Memory B cell (primary cell): ENCODE measurements around the gene PDK1.
"Not testable (repeated sequence)": the region's sequence is repeated elsewhere in the genome, so short reads cannot be mapped to it uniquely, and the experiment has no call there.

Source experiments
- ATAC-seq: fragments of 150-1000 bp; cut with Tn5 transposase; 2 replicates; pipeline ENCODE4 v1.10.0; 2021; ENCODE audit warnings: low read depth, mild to moderate bottlenecking, moderate library complexity
- DNase-seq, 2 donors: peaks; one replicate each; pipeline ENCODE4 v3.0.0; 2022; ENCODE audit warnings: low spot score in 2 of 2
- H3K27ac Mint-ChIP-seq: one replicate; pipeline ENCODE4 v1.8.0; 2022; ENCODE audit warnings: mild to moderate bottlenecking, moderate library complexity, mixed read lengths
- H3K27me3 Mint-ChIP-seq: one replicate; pipeline ENCODE4 v1.8.0; 2022; ENCODE audit warnings: mixed read lengths
- H3K36me3 Mint-ChIP-seq: one replicate; pipeline ENCODE4 v1.8.0; 2022; ENCODE audit warnings: mild to moderate bottlenecking, mixed read lengths
- H3K4me1 Mint-ChIP-seq: one replicate; pipeline ENCODE4 v1.8.0; 2022; ENCODE audit warnings: mixed read lengths
- H3K4me3 Mint-ChIP-seq: one replicate; pipeline ENCODE4 v1.8.0; 2022; ENCODE audit warnings: mild to moderate bottlenecking, moderate library complexity, mixed read lengths
- H3K9me3 Mint-ChIP-seq: one replicate; pipeline ENCODE4 v1.8.0; 2022; ENCODE audit warnings: mixed read lengths

PDK1 gene

DNA sequence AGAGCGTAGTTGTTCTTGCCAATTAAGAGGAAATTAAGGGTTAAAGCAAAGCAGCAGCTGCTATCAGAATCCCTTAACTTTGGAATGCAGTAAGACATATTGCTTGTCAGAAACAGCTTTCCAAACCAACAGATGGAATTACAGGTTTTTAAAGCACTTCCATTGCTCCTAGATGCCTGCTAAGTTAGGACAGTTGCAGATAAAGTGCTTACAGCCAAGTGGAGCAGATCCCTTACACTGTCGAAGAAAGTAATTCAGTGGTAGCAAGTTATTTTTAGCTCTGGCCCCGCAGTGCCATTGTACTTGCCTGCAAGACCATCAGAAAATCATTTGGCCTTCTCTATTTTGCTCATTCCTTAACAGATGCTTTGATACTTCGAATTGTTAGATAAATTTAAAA is 5.4 kb downstream of the PDK1 start:
- Mint-ChIP-seq H3K36me3 (peaks cover 13% of the 10 kb centered on the region), H3K27me3 (no peaks in the 10 kb centered on the region), H3K9me3 (no peaks in the 10 kb centered on the region), H3K27ac (no peak overlapping the region), H3K4me1 (peaks cover 11% of the 10 kb centered on the region), H3K4me3 (no peak overlapping the region)
- DNase-seq (no peak), ATAC-seq (no peak)

DNA sequence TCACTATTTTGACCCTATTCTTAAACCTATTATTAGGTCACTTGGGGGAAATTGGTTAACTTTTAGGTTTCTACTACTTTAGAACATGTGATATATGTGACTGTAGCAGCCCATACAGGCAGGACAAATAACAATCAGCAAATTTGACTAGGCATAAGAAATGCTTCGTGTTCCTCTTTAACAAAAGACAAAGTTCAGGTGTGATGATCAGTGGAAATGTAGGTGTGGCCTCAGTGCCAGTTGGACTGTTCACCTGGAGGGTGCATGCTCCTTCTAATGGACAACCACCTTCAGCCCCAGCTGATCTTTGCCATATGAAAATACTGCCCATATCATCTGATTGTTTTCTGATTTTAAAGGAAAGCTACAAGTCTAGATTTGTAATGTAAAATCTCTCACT is 6.4 kb downstream of the PDK1 start:
- DNase-seq (no peak), ATAC-seq (no peak)
- no peaks in the 10 kb centered on the region for H3K9me3 Mint-ChIP-seq
- no peak overlapping the region for H3K4me3 Mint-ChIP-seq
- peaks cover 5% of the 10 kb centered on the region for H3K4me1 Mint-ChIP-seq
- H3K27me3 Mint-ChIP-seq: no peaks in the 10 kb centered on the region
- H3K27ac Mint-ChIP-seq: no peak overlapping the region
- H3K36me3 Mint-ChIP-seq: peaks cover 20% of the 10 kb centered on the region

DNA sequence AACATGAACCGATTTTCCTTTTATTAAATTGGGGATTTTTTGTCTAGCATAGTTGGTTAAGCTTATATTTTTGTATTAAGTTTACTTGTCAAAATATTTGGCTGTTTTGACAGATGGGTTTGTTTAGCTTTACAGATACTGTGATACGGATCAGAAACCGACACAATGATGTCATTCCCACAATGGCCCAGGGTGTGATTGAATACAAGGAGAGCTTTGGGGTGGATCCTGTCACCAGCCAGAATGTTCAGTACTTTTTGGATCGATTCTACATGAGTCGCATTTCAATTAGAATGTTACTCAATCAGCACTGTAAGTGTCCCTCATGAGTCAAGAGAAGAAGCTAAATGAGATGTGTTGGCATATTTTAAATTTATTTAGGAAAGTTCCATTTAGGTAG is 8.5 kb downstream of the PDK1 start:
- no peak for ATAC-seq
- Mint-ChIP-seq H3K27me3 (no peaks in the 10 kb centered on the region), H3K9me3 (no peaks in the 10 kb centered on the region), H3K36me3 (peaks cover 24% of the 10 kb centered on the region), H3K4me3 (no peak overlapping the region), H3K4me1 (no peaks in the 10 kb centered on the region), H3K27ac (no peak overlapping the region)
- no peak for DNase-seq

DNA sequence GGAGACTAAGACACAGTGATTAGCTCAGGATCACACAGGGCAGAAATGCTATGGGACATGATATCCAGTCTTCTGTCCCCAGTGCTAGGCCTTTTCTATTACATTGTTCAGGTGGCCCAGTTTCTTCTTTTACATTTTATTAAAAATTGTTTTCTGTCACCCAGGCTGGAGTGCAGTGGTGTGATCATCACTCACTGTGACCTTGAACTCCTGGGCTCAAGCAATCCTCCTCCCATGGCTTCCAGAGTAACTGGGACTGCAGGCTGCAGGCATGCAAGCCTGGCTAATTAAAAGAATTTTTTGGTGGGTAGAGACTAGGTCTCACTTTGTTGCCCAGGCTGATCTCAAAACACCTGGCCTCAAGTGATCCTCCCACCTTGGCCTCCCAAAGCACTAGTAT is 15.4 kb downstream of the PDK1 start:
- Mint-ChIP-seq H3K4me1 (peaks cover under 1% of the 10 kb centered on the region), H3K27ac (no peak overlapping the region), H3K36me3 (peaks cover 44% of the 10 kb centered on the region), H3K27me3 (no peaks in the 10 kb centered on the region), H3K9me3 (peaks cover 9% of the 10 kb centered on the region), H3K4me3 (no peak overlapping the region)
- ATAC-seq (no peak), DNase-seq (no peak)

DNA sequence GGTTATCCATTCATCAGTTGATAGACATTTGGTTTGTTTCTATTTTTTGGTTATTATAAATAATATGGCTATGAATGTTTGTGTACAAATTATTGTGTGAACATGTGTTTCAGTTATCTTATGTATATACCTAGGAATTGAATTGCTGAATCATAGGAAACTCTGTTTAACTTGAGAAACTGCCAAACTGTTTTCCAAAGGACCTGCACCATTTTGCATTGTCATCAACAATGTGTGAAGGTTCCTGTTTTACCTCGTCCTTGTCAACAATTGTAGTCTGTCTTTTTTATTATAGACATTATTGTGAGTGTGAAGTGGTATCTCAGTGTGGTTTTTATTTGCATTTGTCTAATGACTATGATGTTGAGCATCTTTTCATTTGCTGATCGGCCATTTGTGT is 17.1 kb downstream of the PDK1 start:
- DNase-seq: no peak
- peaks cover 15% of the 10 kb centered on the region for H3K9me3 Mint-ChIP-seq
- no peak for ATAC-seq
- H3K4me1 Mint-ChIP-seq: peaks cover 3% of the 10 kb centered on the region
- peaks cover 49% of the 10 kb centered on the region for H3K36me3 Mint-ChIP-seq
- no peaks in the 10 kb centered on the region for H3K27me3 Mint-ChIP-seq
- H3K4me3 Mint-ChIP-seq: no peak overlapping the region
- no peak overlapping the region for H3K27ac Mint-ChIP-seq

DNA sequence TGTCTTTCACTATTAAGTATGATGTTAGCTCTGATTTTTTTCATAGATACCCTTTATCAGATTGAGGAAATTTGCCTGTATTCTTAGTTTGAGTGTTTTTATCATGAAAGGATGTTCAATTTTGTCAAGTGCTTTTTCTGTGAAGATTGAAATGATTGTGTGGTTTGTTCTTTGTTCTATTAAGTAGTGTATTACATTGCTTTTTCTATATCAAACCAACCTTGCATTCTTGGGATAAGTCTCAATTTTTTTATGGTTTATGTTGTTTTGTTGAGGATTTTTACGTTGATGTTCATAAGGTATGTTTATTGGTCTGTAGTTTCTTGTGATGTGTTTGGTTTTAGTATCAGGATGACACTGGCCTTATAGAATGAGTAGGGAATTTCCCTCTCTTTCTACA is 19.1 kb downstream of the PDK1 start:
- H3K4me1 Mint-ChIP-seq: peaks cover 3% of the 10 kb centered on the region
- ATAC-seq (no peak), DNase-seq (no peak)
- H3K27ac Mint-ChIP-seq: no peak overlapping the region
- H3K9me3 Mint-ChIP-seq: peaks cover 22% of the 10 kb centered on the region
- no peaks in the 10 kb centered on the region for H3K27me3 Mint-ChIP-seq
- H3K36me3 Mint-ChIP-seq: peaks cover 59% of the 10 kb centered on the region
- no peak overlapping the region for H3K4me3 Mint-ChIP-seq

DNA sequence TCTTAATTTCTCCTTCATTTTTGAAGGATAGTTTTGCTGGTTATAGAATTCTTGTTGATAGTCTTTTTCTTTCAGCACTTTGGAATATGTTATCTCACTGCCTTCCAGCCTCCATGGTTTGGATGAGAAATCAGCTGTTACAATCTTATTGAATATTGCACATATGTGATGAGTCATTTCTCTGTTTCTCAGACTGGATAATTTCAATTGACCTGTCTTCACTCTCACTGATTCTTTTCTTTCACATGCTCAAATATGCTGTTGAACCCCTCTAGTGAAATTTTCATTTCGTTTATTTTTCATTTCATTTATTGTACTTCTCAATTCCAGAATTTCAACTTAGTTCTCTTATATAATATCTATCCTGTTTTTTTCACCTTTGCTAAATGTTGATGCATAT is 22.2 kb downstream of the PDK1 start:
- ATAC-seq (no peak), DNase-seq (no peak)
- Mint-ChIP-seq H3K9me3 (peaks cover 22% of the 10 kb centered on the region), H3K27ac (no peak overlapping the region), H3K27me3 (no peaks in the 10 kb centered on the region), H3K36me3 (peaks cover 68% of the 10 kb centered on the region), H3K4me3 (no peak overlapping the region), H3K4me1 (peaks cover 5% of the 10 kb centered on the region)

DNA sequence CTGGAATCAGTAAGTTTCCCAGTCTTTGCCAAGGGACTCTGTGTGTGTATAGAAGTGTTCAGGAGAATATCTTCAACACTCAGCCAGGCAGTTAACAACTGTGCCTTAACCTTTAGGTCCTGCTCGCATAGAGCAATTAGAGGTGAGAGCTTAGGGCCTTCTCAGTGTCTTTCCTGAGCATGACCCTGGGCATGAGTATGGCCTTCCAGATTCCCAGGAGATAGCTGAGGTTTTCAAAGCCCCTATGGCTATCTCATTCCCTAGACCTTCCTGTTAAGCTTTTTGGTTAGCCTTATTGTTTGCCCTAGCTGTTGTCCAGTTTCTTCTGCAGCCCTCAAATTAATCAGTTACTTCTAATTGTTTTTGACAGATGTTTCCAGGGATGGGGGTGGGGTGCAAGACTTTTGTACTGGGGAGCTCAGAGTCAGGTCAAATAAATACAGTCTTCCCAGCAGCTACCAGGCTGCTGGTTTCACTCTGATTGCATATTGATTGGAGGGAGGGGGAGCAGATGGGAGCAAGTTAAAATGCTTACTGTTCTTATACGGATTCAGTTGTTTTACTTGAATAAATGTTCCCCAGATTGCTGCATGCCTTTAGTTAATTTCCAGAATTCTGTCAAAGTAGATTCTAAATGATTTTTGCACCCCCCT is 23.1 kb downstream of the PDK1 start:
- DNase-seq (no peak), ATAC-seq (no peak)
- H3K4me1 Mint-ChIP-seq: peaks cover 5% of the 10 kb centered on the region
- peaks cover 62% of the 10 kb centered on the region for H3K36me3 Mint-ChIP-seq
- no peak overlapping the region for H3K4me3 Mint-ChIP-seq
- peaks cover 21% of the 10 kb centered on the region for H3K9me3 Mint-ChIP-seq
- no peaks in the 10 kb centered on the region for H3K27me3 Mint-ChIP-seq
- H3K27ac Mint-ChIP-seq: no peak overlapping the region

DNA sequence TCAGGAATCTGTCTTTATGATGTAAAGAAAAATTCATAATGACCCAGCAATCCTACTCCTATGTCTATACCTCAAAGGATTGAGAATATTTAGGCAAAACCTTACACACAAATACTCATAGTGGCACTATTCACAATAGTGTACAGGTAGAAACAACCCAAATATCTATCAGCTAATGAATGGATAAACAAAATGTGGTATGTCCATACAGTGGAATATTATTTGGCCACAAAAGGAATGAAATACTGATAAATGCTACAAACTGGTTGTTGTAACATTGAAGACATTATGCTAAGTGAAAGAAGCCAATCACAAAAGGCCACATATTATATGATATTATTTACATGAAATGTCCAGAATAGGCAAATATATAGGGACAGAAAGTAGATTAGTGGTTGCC is 24.7 kb downstream of the PDK1 start:
- Mint-ChIP-seq H3K4me1 (peaks cover 5% of the 10 kb centered on the region), H3K4me3 (no peak overlapping the region), H3K27ac (no peak overlapping the region), H3K9me3 (peaks cover 14% of the 10 kb centered on the region), H3K36me3 (peaks cover 50% of the 10 kb centered on the region), H3K27me3 (no peaks in the 10 kb centered on the region)
- DNase-seq (no peak), ATAC-seq (no peak)

DNA sequence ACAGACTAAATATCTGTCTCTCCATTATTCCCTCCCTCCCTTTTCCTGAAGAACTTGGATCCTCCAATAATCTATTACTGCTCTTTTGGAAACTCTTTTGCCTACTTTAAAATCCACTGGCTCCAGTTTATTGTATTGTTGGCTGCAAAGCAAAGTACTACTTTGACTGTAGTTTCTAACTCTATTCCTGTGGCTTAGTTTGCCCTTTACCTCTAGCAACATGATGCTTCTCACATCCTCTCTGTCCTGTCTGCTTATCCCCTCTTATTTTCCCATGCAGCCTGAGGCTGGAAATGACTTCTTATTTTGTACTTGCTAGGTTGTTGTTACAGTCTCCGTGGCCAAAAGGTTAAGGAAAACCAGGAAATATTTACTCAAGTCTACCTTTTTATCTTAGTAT is 26.8 kb downstream of the PDK1 start:
- Mint-ChIP-seq H3K36me3 (peaks cover 45% of the 10 kb centered on the region), H3K27ac (no peak overlapping the region), H3K4me3 (no peak overlapping the region), H3K27me3 (no peaks in the 10 kb centered on the region), H3K9me3 (peaks cover 10% of the 10 kb centered on the region), H3K4me1 (peaks cover 3% of the 10 kb centered on the region)
- DNase-seq: no peak
- no peak for ATAC-seq

DNA sequence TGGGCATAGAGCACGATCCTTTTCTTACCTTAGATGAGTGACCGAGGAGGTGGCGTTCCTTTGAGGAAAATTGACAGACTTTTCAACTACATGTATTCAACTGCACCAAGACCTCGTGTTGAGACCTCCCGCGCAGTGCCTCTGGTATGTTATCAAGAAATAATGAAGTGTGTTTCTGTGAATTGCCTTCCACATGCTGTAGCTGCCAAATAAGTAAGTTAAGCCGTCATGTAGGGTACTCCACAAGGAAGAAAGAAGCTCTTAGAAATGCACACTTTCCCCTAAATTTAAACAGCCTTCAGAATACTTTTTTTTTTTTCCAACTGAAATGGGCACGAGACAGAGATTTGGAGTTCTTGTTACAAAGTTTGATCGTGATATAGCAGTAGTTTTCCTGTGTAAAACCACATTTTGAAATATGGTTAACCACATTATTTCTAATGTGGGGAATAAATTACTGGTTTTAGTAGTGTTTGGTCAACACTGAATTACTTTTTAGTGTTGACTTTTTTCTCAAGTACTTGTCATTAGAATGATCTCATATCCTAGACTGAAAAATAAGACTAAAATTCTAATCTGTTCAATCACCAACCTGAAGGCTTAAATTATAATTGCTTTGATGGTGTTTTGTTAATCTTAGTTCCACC is 30.5 kb downstream of the PDK1 start:
- no peaks in the 10 kb centered on the region for H3K9me3 Mint-ChIP-seq
- H3K36me3 Mint-ChIP-seq: peaks cover 44% of the 10 kb centered on the region
- no peak overlapping the region for H3K27ac Mint-ChIP-seq
- H3K27me3 Mint-ChIP-seq: no peaks in the 10 kb centered on the region
- peaks cover 3% of the 10 kb centered on the region for H3K4me1 Mint-ChIP-seq
- ATAC-seq (no peak), DNase-seq (no peak)
- H3K4me3 Mint-ChIP-seq: no peak overlapping the region

DNA sequence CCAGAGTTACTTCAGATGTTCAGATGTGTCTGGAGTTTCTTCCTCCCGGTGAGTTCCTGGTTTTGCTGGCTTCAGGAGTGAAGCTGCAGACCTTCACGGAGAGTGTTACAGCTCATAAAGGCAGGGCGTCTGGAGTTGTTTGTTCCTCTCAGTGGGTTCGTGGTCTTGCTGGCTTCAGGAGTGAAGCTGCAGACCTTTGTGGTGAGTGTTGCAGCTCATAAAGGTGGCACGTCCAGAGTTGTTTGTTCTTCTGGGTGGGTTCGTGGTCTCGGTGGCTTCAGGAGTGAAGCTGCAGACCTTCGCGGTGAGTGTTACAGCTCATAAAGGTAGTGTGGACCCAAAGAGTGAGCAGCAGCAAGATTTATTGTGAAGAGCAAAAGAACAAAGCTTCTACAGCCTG is 31.3 kb downstream of the PDK1 start:
- H3K4me1 Mint-ChIP-seq, H3K27me3 Mint-ChIP-seq, ATAC-seq, H3K4me3 Mint-ChIP-seq, DNase-seq, H3K27ac Mint-ChIP-seq, H3K9me3 Mint-ChIP-seq: not testable (repeated sequence)
- peaks cover 39% of the 10 kb centered on the region for H3K36me3 Mint-ChIP-seq

DNA sequence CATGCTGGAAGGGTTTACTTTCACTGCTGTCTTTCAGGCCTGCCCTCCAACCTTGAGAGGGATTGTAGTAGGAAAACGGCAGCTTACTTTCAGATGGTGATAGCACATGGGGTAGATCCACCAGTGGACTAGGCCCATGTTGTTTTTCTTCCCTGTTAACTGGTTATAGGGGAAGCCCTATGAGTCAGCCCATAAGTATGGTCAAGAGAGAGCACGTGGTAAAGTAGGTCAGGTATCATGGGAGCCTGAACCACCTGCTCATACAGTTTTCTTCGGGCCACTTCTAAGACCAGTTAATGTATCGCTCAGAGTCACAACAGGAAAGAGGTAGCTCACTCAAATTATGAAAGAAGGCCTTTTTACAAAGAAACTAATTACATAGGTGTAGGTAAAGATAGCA is 33.0 kb downstream of the PDK1 start:
- Mint-ChIP-seq H3K4me3 (no peak overlapping the region), H3K36me3 (peaks cover 39% of the 10 kb centered on the region), H3K9me3 (no peaks in the 10 kb centered on the region), H3K27me3 (no peaks in the 10 kb centered on the region), H3K27ac (no peak overlapping the region), H3K4me1 (no peaks in the 10 kb centered on the region)
- DNase-seq (no peak), ATAC-seq (no peak)

DNA sequence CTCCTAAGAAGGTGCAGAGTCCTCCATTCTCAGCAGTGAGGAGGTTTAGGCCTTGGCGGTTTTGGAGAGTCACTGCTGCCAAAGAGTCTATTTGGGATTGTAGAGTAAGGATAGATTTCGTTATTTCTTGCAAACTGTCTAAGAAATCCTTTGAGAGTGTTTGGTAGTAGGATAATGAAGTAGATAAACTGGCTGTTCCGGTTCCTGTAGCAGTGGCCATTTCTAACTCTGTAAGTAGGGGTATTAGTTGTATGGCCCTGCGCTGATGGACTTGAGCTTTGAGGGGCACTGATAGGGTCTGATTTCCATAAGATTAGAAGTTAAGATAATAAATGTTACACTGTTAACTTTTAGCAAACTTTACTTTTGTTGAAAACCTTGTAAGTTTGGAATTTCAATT is 35.5 kb downstream of the PDK1 start:
- peaks cover 37% of the 10 kb centered on the region for H3K36me3 Mint-ChIP-seq
- H3K27ac Mint-ChIP-seq, H3K27me3 Mint-ChIP-seq, H3K9me3 Mint-ChIP-seq, H3K4me1 Mint-ChIP-seq, ATAC-seq, H3K4me3 Mint-ChIP-seq, DNase-seq: not testable (repeated sequence)

DNA sequence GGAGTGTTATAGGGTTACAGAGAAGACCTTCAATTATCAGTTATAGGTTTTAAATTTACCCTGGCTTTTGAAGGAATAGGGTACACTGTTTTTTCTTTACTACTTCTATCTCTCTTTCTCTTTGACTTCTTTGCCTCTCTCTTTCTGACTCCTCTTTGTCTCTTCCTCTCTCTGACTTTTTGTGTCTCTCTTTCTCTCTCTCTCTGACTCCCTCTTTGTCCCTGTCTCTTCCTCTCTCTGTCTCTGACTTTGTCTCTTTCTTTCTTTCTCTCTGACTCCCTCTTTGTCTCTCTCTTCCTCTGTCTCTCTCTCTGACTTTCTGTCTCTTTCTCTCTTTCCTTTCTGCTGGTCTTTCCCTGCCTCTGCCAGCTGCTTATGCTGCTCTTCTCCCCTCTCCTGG is 36.3 kb downstream of the PDK1 start:
- not testable (repeated sequence) for H3K27me3 Mint-ChIP-seq, H3K4me1 Mint-ChIP-seq, H3K9me3 Mint-ChIP-seq, ATAC-seq, H3K27ac Mint-ChIP-seq, H3K4me3 Mint-ChIP-seq, DNase-seq
- peaks cover 35% of the 10 kb centered on the region for H3K36me3 Mint-ChIP-seq
